ENCODE data around the gene NBEAL1.
"Not testable (repeated sequence)": the region's sequence is repeated elsewhere in the genome, so short reads cannot be mapped to it uniquely, and the experiment has no call there.

The NBEAL1 gene

DNA sequence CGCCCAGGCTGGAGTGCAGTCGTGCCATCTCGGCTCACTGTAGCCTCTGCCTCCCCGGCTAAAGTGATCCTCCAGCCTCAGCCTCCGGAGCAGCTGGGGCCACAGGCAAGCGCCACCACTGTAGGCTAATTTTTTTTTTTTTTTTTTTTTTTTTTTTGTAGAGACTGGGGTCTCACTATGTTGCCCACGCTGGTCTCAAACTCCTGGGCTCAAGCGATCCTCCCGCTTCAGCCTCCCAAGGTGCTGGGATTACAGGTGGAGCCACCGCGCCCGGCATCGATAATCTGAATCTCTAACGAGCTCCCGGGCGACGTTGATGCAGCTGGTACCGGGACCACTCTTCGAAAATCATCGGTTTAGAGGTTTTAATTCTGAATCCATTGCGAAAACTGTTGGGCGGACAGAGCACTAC is 223.6 kb downstream of the NBEAL1 start:
- FAIRE-seq = no peak

DNA sequence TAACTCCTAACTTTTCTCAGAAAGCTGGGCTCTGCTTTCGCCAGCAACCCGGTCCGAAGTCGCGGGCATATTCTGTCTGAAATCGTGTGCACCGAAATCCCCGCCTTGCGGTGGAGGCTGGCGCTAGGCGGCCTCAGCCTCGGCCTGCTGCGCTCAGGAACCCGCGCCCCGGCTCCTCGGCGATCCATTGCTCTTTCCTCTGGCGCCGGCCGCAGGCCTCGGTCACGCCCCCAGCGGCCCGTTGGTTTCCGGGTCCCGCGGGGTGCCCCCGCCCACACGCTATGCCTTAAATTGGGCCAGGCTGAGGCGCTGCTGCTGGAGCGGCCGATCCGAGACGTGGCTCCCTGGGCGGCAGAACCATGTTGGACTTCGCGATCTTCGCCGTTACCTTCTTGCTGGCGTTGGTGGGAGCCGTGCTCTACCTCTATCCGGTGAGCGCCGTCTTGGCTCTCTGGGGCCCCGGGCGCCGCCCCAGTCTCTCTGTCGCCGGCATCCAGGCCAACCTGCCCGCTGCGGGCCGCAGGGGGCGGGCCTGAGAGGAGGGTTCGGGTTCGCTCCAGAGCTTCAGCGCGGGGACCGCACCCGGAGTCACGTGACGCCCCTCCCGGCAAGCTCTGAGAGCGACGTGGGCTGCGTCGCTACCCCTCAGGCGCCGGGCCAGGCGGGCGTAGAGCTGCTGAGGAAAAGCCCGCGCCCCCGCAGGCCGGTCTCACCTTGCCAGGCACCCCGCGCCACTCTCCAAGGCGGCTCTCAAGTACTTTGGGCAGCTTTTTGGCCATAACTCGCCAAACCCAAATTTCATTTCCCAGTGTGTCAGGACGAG is 224.2 kb downstream of the NBEAL1 start, which contains the start of gene CYP20A1:
Gene CYP20A1, plus strand, starts transcription at position 315 of the 823 bp plus-strand sequence. Its CDS starts 45 bp downstream, at position 360.
- FAIRE-seq = no peak

DNA sequence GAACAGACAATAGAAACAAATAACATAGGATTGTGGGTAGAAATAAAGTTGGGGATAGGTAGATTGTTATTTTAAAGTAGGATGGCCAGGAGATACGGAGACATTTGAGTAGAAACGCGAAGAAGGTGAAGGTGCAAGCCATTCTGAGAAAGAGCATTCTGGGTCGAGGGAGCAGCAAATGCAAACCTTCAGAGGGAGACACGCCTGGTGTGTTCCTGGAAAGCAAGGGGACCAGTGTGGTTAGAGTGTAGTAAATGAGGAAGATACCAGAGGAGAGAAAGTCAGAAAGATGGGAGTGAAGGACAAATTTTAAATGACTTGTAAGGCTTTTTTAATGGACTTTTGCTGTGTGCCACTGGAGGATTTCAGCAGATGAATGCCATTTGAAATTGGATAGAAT is 225.8 kb downstream of the NBEAL1 start:
- no peak for FAIRE-seq

DNA sequence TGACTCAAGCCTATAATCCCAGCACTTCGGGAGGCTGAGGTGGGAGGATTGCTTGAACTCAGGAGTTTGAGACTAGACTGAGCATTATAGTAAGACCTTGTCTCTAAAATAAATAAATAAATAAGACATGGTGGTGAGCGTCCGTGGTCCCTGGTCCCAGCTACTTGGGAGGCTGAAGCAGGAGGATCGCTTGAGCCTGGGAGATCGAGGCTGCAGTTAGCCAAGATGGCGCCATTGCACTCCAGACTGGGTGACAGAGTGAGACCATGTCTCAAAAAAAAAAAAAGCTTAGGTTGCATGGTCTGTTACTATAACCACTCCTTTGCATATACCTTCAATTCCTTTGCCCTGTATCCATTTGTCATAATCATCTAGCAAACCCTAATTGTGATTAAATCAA is 227.8 kb downstream of the NBEAL1 start:
- no peak for FAIRE-seq

DNA sequence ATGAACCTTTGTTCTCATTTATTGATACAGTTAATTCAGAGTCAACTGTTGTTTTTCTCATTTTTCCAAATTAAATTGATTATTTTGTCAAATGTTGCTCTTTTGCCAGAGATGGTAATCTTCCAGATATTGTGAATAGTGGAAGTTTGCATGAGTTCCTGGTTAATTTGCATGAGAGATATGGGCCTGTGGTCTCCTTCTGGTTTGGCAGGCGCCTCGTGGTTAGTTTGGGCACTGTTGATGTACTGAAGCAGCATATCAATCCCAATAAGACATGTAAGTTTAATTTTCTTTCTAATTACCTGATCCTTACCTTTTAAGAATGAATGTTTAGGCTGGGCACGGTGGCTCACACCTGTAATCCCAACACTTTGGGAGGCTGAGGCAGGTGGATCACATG is 232.0 kb downstream of the NBEAL1 start:
- no peak for FAIRE-seq

DNA sequence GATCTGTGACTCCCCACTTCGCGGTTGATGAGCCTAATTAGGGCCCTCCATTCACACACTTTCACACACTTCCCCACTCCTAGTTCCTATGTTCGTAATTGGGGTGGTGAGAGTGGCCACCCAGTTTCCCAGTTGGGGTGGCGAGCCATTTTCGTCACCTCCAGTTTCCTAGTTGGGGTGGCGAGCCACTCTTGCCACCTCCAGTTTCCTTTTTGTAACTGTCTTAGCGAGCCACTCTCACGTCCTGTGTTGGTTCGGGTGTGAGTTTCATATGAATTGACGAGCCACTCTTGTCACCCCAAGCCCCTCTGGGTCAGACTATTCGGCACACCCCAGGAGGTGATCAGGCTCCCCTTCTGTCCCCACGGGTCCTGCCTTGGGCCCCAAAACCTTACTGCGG is 238.1 kb downstream of the NBEAL1 start:
- no peak for FAIRE-seq

DNA sequence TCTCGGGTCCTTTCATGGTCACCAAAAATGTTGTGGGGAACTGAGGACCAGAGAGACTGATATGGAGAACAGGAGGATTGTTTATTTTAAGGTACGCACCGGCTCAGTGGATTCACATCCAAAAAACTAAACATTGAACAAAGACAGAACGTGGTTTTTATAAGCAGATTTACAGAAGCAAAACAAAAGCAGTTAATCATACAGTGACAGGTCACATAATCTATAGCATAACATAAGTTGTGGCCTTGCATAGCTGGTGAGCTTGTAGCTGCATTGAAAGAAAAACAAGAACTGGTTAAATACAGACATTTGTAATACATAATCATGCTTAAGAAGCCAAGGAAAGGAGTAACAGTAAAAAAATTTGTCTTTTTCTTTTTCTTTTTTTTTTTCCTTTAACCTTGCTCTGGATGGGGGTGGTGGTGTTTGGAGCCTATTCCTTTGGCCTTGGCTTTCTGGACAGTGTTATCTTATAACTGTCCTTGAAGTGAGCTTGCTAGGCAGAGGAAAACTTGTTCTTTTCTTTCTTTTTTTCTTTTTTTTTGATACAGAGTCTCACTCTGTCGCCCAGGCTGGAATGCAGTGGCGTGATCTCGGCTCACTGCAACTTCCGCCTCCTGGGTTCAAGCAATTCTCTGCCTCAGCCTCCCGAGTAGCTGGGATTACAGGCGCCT is 238.9 kb downstream of the NBEAL1 start:
- FAIRE-seq = not testable (repeated sequence)

DNA sequence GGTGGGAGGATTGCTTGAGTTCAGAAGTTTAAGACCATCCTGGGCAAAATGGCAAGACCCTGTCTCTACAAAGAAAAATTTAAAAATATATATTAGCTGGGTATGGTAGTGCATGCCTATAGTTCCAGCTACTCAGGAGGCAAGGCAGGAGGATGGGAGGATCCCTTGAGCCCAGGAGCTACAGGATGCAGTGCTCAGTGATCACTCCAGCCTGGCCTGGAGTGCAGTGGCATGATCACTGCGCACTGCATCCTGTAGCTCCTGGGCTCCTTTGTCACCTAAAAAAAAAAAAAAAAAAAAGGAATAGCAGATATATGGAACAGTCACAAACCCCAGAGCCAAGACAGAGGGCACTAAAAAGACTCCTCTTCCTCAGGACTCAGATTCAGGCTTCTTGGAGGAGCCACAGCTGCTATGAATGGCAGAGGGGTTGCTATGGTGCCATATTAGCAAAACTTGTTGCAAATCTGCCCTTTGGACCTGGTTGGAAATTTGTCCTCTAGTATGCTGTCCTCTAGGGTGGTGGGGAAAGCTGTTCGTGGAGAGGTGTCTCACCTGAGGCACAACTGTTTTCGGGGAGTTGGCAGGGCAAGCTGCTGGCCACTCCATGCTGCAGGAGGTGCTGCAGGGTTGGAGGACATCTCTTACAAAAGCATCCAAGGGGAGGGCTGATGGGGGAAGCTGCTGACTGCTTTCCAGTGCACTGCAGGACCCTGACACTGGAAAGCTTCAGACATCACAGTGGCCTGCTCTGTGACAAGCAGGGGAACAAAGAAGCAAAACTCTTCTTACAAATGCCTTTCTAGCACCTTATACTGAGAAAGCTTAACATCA is 246.9 kb downstream of the NBEAL1 start:
- no peak for FAIRE-seq
